HG02981 (cell line): ENCODE results near the gene HTR1D.
"Not testable (repeated sequence)": the region's sequence is repeated elsewhere in the genome, so short reads cannot be mapped to it uniquely, and the experiment has no call there.

Source experiments
- ATAC-seq: cut with Tn5 transposase; IDR thresholded peaks from one replicate; pipeline ENCODE4 v1.9.1; 2021; ENCODE audit warnings: mild to moderate bottlenecking, moderate library complexity; ENCODE audit not compliant: unreplicated experiment

Gene HTR1D

GRCh38 chr1:23221107-23221506, 3.8 kb upstream of the HTR1D start:
- ATAC-seq: no peak

GRCh38 chr1:23216771-23217420, 406 bp downstream of the HTR1D start:
- no peak for ATAC-seq

GRCh38 chr1:23215751-23216449, 1.4 kb downstream of the HTR1D start:
- ATAC-seq: no peak

- ATAC-seq: no peak
Measured at GRCh38 chr1:23215291-23215690, 2.0 kb downstream of the HTR1D start.

- ATAC-seq: no peak
Measured at GRCh38 chr1:23214640-23215039, 2.7 kb downstream of the HTR1D start.

GRCh38 chr1:23211955-23212354, 5.3 kb downstream of the HTR1D start:
- no peak for ATAC-seq

- ATAC-seq: no peak
Measured at GRCh38 chr1:23210963-23211362, 6.3 kb downstream of the HTR1D start.

GRCh38 chr1:23210351-23210785, 6.9 kb downstream of the HTR1D start:
- no peak for ATAC-seq

GRCh38 chr1:23209770-23210169, 7.5 kb downstream of the HTR1D start:
- ATAC-seq: no peak

- ATAC-seq: no peak
Measured at GRCh38 chr1:23208527-23208926, 8.8 kb downstream of the HTR1D start.

GRCh38 chr1:23207733-23208132, 9.6 kb downstream of the HTR1D start:
- ATAC-seq: not testable (repeated sequence)

GRCh38 chr1:23202263-23202749, 15.0 kb downstream of the HTR1D start:
- ATAC-seq: no peak

GRCh38 chr1:23200883-23201282, 16.4 kb downstream of the HTR1D start:
- ATAC-seq: no peak

- no peak for ATAC-seq
Measured at GRCh38 chr1:23198373-23198772, 18.9 kb downstream of the HTR1D start.

GRCh38 chr1:23196627-23197328, 20.5 kb downstream of the HTR1D start:
- ATAC-seq: no peak

- ATAC-seq: no peak
Measured at GRCh38 chr1:23194119-23194984, 22.9 kb downstream of the HTR1D start.

- ATAC-seq: no peak
Measured at GRCh38 chr1:23193391-23194118, 23.7 kb downstream of the HTR1D start.

- ATAC-seq: no peak
Measured at GRCh38 chr1:23191199-23191598, 26.1 kb downstream of the HTR1D start.

GRCh38 chr1:23188936-23189452, 28.3 kb downstream of the HTR1D start:
- not testable (repeated sequence) for ATAC-seq

- ATAC-seq: no peak
Measured at GRCh38 chr1:23188434-23188884, 28.8 kb downstream of the HTR1D start.
